Right cardiac atrium (tissue), 5 donors: Measurements from ENCODE around the gene CD93. TPM values are rescaled to one million over a fixed set of nuclear protein-coding genes. Genes with fewer than 3 reads are reported as not detected.

ENCODE experiments used
- ATAC-seq, 2 donors: fragments of 200-7000 bp; cut with Tn5 transposase; one replicate each; pipeline versions ENCODE4 v1.8.0 to v1.9.1; 2020; ENCODE audit warnings: moderate library complexity in 2 of 2, mild to moderate bottlenecking in 1 of 2
- DNase-seq, 3 donors: peaks; one replicate each; pipeline ENCODE4 v3.0.0-alpha.2; 2020
- H3K27ac ChIP-seq: one replicate; pipeline ENCODE4 v1.5.1; 2013; ENCODE audit warnings: mild to moderate bottlenecking, low read length, control low read depth, moderate library complexity
- H3K27me3 ChIP-seq: one replicate; pipeline ENCODE4 v1.6.1; 2013; ENCODE audit not compliant: control insufficient read depth, insufficient read depth
- H3K4me1 ChIP-seq: one replicate; pipeline ENCODE4 v1.6.1; 2013; ENCODE audit warnings: low read length; ENCODE audit not compliant: control insufficient read depth, insufficient read depth
- H3K4me3 ChIP-seq: one replicate; pipeline ENCODE4 v1.5.1; 2013; ENCODE audit warnings: low read length, control low read depth
- H3K9me3 ChIP-seq: one replicate; pipeline ENCODE4 v1.6.1; 2013; ENCODE audit warnings: low read length; ENCODE audit not compliant: control insufficient read depth
- WGBS: extraction: QIAGEN DNeasy Blood & Tissue Kit; methylation state at CpG from one replicate; pipeline ENCODE4 v1.1.7; 2013; 5-methylcytosine and 5-hydroxymethylcytosine counted together
- intact Hi-C, 4 donors: fragments of 100-400 bp; cut with DNase I; formaldehyde crosslinking; loops; one replicate each; pipeline versions ENCODE4 v1.11.0 to v1.14.0; 2022 to 2023
- polyA plus RNA-seq: library from polyadenylated mRNA; stranded (reverse); fragments of 200-250 nt; gene quantifications from one replicate; pipeline ENCODE4 v1.2.3, GENCODE V29; 2013
- total RNA-seq, 4 donors: library from RNA; stranded (reverse); fragmentation: NEBNext Ultra II Directional; extraction: Animal tissue kit (Norgen Biotek cat#: 25700); gene quantifications; one replicate each; pipeline ENCODE4 v1.2.1, GENCODE V29; 2021
- donor health status: healthy with polysubstance abuse.
- donor health status: DM: no; HTN: yes; CAD: no.
- donor health status: DM: no; HTN: no; CAD: no.
- donor health status: DM: no; HTN: yes; CAD: no; lungs with severe emphysema.
- donor health status: DM: yes; HTN: yes; CAD: no.

CD93 gene
- total and polyA plus RNA-seq, 5 donors = 14.1 to 51.6 (median 39.8) TPM

DNA sequence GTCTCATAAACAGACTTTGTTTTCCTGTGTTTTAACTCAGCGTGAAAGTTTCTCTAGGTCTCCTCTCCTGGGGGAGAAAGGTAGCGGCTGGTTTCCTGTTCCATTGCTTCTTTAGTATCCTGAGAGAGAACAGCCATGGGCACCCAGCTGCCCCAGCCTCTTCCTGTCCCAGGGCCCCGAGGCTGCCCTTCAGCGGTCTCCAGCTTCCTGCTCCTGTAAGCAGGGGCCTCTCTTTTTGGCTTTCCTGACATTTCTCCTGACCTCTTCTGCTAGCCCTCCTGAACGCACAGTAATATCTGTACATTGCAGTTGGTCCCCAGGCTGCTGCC, 53.4 kb downstream of the CD93 start:
- ATAC-seq = no peak
- Histone ChIP-seq H3K4me3 (no peak overlapping the region), H3K9me3 (no peaks in the 10 kb centered on the region), H3K27me3 (no peaks in the 10 kb centered on the region), H3K4me1 (no peaks in the 10 kb centered on the region), H3K27ac (no peak overlapping the region)
- 57% methylated on average over 5 of the region's 5 CpGs for WGBS
- DNase-seq = no peak
- intact Hi-C loops = loop anchor here in 1 of 4 donors (10.0 kb wide), 1 partner anchor 312 kb away; no protein-coding TSS in a partner anchor

DNA sequence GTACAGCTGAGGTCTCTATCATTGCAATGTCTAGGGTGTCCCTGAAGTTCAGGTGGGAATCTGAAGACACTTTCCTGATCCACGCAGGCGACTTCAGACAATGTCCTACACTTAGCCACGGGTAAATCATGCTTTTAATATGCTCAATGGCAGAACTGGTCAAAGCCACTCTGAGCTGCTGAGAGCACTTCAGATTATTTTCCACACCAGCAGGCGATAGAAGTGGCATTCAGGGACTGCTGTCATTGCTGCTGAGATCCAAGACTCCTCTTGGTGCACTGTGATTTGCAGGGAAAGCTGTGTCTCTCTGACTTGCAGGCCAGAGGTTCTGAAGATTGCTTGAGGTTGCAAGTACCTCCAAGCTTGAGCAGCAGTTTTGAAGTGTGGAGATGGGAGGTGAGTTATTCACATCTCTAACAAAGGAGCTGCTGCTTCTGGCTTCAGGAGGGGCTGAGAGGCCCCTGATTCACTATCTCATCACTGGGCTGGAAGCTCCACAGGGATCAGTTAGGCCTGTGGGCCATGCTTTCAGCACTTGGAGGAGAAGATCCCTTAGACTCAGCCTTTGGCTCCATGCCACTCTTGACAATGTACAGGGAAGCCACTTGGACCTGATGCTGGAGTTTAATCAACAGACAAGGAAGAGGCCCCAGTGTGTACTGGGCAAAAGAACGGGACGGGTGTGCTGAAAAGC, 53.9 kb downstream of the CD93 start:
- Histone ChIP-seq H3K9me3 (no peaks in the 10 kb centered on the region), H3K27ac (no peak overlapping the region), H3K27me3 (no peaks in the 10 kb centered on the region), H3K4me1 (no peaks in the 10 kb centered on the region), H3K4me3 (no peak overlapping the region)
- DNase-seq = no peak
- intact Hi-C loops = loop anchor here in 1 of 4 donors (10.0 kb wide), 1 partner anchor 313 kb away; no protein-coding TSS in a partner anchor
- ATAC-seq = peak; percentile 52 to 63
- WGBS = 66% methylated on average over 6 of the region's 6 CpGs

DNA sequence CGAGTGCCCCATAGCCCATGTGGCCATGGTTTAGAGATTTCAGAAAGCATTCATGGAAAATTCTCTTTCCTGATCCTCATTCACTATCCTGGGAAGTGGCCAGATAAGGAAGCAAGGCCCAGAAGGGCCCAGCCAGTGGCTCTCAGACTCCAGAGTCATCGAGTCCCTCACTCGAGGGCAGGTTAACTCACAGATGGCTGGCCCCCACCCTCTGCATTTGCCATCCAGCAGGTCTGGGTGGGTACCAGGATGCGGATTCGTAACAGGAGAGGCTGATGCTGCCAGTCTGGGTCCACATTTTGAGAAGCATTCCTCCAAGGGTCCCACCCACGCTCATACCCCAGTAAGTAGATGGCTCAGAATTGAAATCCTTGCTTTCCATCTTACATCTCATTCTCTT, 54.8 kb downstream of the CD93 start:
- intact Hi-C loops = loop anchor here in 1 of 4 donors (10.0 kb wide), 1 partner anchor 313 kb away; no protein-coding TSS in a partner anchor
- no peaks in the 10 kb centered on the region for H3K4me1 ChIP-seq
- no peak overlapping the region for H3K4me3 ChIP-seq
- no peaks in the 10 kb centered on the region for H3K9me3 ChIP-seq
- H3K27ac ChIP-seq = no peak overlapping the region
- no peaks in the 10 kb centered on the region for H3K27me3 ChIP-seq
- DNase-seq (no peak), ATAC-seq (no peak)
- WGBS = 89% methylated on average over 6 of the region's 6 CpGs

Other genes starting within 250 kb of the CD93 start
- not detected for gene SSTR4, start 51.0 kb downstream of the CD93 start, total RNA-seq
- not detected for gene SSTR4, start 51.0 kb downstream of the CD93 start, polyA plus RNA-seq
- 10 to 100 TPM; 15.4 to 48.1 (median 18.5) TPM for gene THBD, start 36.7 kb downstream of the CD93 start, total RNA-seq
- 17.5 TPM for gene THBD, start 36.7 kb downstream of the CD93 start, polyA plus RNA-seq